GM19351 (cell line): ENCODE measurements around the gene CYBRD1.
"Not testable (repeated sequence)": the region's sequence is repeated elsewhere in the genome, so short reads cannot be mapped to it uniquely, and the experiment has no call there.

Source experiments
- ATAC-seq: cut with Tn5 transposase; IDR thresholded peaks from one replicate; pipeline ENCODE4 v1.9.1; 2021; ENCODE audit warnings: mild to moderate bottlenecking, moderate library complexity; ENCODE audit not compliant: unreplicated experiment

CYBRD1 gene

GRCh38 chr2:171522052-171522787 is at the start of gene CYBRD1:
Gene CYBRD1 (plus strand): TSS chr2:171522474. CDS start chr2:171522546, 72 bp downstream.
- peak; percentile 55 for ATAC-seq

- no peak for ATAC-seq
Observed at GRCh38 chr2:171475979-171476378, 46.3 kb upstream of the CYBRD1 start.

- ATAC-seq = no peak
Observed at GRCh38 chr2:171478345-171478744, 43.9 kb upstream of the CYBRD1 start.

GRCh38 chr2:171479154-171479814 is 43.0 kb upstream of the CYBRD1 start:
- peak; percentile 88 for ATAC-seq

GRCh38 chr2:171480908-171481307 is 41.4 kb upstream of the CYBRD1 start:
- no peak for ATAC-seq

GRCh38 chr2:171482308-171482707 is 40.0 kb upstream of the CYBRD1 start:
- ATAC-seq = peak; percentile 53

GRCh38 chr2:171482877-171483276 is 39.4 kb upstream of the CYBRD1 start:
- no peak for ATAC-seq

- ATAC-seq = no peak
Observed at GRCh38 chr2:171483793-171484192, 38.5 kb upstream of the CYBRD1 start.

GRCh38 chr2:171485116-171485515 is 37.2 kb upstream of the CYBRD1 start:
- ATAC-seq = no peak

GRCh38 chr2:171487201-171487600 is 35.1 kb upstream of the CYBRD1 start:
- ATAC-seq = no peak

GRCh38 chr2:171487803-171488259 is 34.4 kb upstream of the CYBRD1 start:
- ATAC-seq = no peak

- no peak for ATAC-seq
Observed at GRCh38 chr2:171490577-171490976, 31.7 kb upstream of the CYBRD1 start.

- no peak for ATAC-seq
Observed at GRCh38 chr2:171491292-171491691, 31.0 kb upstream of the CYBRD1 start.

- ATAC-seq = no peak
Observed at GRCh38 chr2:171492664-171493063, 29.6 kb upstream of the CYBRD1 start.

- not testable (repeated sequence) for ATAC-seq
Observed at GRCh38 chr2:171497664-171498063, 24.6 kb upstream of the CYBRD1 start.

- ATAC-seq = no peak
Observed at GRCh38 chr2:171505374-171505773, 16.9 kb upstream of the CYBRD1 start.

- ATAC-seq = peak; percentile 66
Observed at GRCh38 chr2:171509945-171510731, 12.1 kb upstream of the CYBRD1 start.

- no peak for ATAC-seq
Observed at GRCh38 chr2:171512014-171512413, 10.3 kb upstream of the CYBRD1 start.

- no peak for ATAC-seq
Observed at GRCh38 chr2:171512683-171513195, 9.5 kb upstream of the CYBRD1 start.

GRCh38 chr2:171513719-171514160 is 8.5 kb upstream of the CYBRD1 start:
- peak; percentile 64 for ATAC-seq

- ATAC-seq = no peak
Observed at GRCh38 chr2:171514908-171515582, 7.2 kb upstream of the CYBRD1 start.
